Hepatocyte (in vitro differentiated cells): ENCODE results near the gene XYLB. TPM values are rescaled to one million over a fixed set of nuclear protein-coding genes. Genes with fewer than 3 reads are reported as not detected.

Source experiments
- DNase-seq: peaks from one replicate; pipeline ENCODE4 v3.0.0-alpha.2; 2016; ENCODE audit warnings: low spot score
- H2AFZ ChIP-seq: fragments of 200-600 bp; sonication (generic); 2 replicates; pipeline ENCODE4 v1.6.0; 2016; ENCODE audit warnings: antibody characterized with exemption, mild to moderate bottlenecking
- H3K27ac ChIP-seq: fragments of 200-600 bp; sonication (generic); 2 replicates; pipeline ENCODE4 v1.5.1; 2016; ENCODE audit warnings: mild to moderate bottlenecking
- H3K27me3 ChIP-seq: fragments of 200-600 bp; sonication (generic); 2 replicates; pipeline ENCODE4 v1.6.1; 2016
- H3K36me3 ChIP-seq: fragments of 200-600 bp; sonication (generic); replicated peaks from 2 replicates; pipeline ENCODE4 v1.5.1; 2016; ENCODE audit warnings: low read depth; ENCODE audit not compliant: insufficient read depth
- H3K4me1 ChIP-seq: fragments of 200-600 bp; sonication (generic); 2 replicates; pipeline ENCODE4 v1.5.1; 2016; ENCODE audit warnings: mild to moderate bottlenecking, moderate library complexity; ENCODE audit not compliant: insufficient read depth
- H3K4me2 ChIP-seq: fragments of 200-600 bp; sonication (generic); 2 replicates; pipeline ENCODE4 v1.6.0; 2016
- H3K4me3 ChIP-seq: fragments of 200-600 bp; sonication (generic); 2 replicates; pipeline ENCODE4 v1.5.1; 2016; ENCODE audit warnings: mild to moderate bottlenecking
- H3K79me2 ChIP-seq: fragments of 200-600 bp; sonication (generic); 2 replicates; pipeline ENCODE4 v1.6.0; 2017; ENCODE audit warnings: mild to moderate bottlenecking
- H3K9me2 ChIP-seq: fragments of 200-600 bp; sonication (generic); replicated peaks from 2 replicates; pipeline ENCODE4 v1.6.0; 2017; ENCODE audit warnings: mild to moderate bottlenecking; ENCODE audit not compliant: insufficient read depth
- H3K9me3 ChIP-seq: fragments of 200-600 bp; sonication (generic); 2 replicates; pipeline ENCODE4 v1.5.1; 2016; ENCODE audit warnings: low read depth, mild to moderate bottlenecking
- H4K20me1 ChIP-seq: fragments of 200-600 bp; sonication (generic); 2 replicates; pipeline ENCODE4 v1.6.0; 2016; ENCODE audit warnings: mild to moderate bottlenecking; ENCODE audit not compliant: insufficient read depth, poor library complexity, severe bottlenecking
- EZH2 ChIP-seq: fragments of 200-600 bp; sonication (generic); IDR thresholded peaks from 2 replicates; pipeline ENCODE4 v1.6.1; 2016; ENCODE audit warnings: antibody characterized with exemption, mild to moderate bottlenecking, borderline replicate concordance
- EZH2phosphoT487 ChIP-seq: fragments of 200-600 bp; sonication (generic); IDR thresholded peaks from one replicate; pipeline ENCODE4 v1.6.1; 2018; ENCODE audit warnings: antibody characterized with exemption, mild to moderate bottlenecking, low read depth, moderate library complexity; ENCODE audit not compliant: unreplicated experiment, severe bottlenecking
- WGBS: methylation state at CpG from one replicate; pipeline ENCODE4 v1.1.6; 2016; ENCODE audit warnings: low lambda C conversion rate; ENCODE audit errors: missing lambda C conversion rate; 5-methylcytosine and 5-hydroxymethylcytosine counted together
- polyA plus RNA-seq: library from polyadenylated mRNA; unstranded; fragments of >200 nt; fragmentation: Nextera tagmentation; extraction: Ambion mirVana; gene quantifications from 2 replicates; pipeline ENCODE4 v1.2.1, GENCODE V29; 2016
- total RNA-seq: library from RNA; depleted of rRNA; stranded (reverse); fragments of >200 nt; gene quantifications from 2 replicates; pipeline ENCODE4 v1.2.3, GENCODE V29; 2014
- TF ChIP-seq, protein P1 (sequence below): fragments of 200-600 bp; sonication (generic); IDR thresholded peaks from 2 replicates; pipeline ENCODE4 v1.5.1; 2016; ENCODE audit warnings: antibody characterized with exemption, mild to moderate bottlenecking; ENCODE audit not compliant: poor library complexity

The XYLB gene
- total and polyA plus RNA-seq, 2 experiments from 2014 or later = 8.2 to 12.5 TPM

DNA sequence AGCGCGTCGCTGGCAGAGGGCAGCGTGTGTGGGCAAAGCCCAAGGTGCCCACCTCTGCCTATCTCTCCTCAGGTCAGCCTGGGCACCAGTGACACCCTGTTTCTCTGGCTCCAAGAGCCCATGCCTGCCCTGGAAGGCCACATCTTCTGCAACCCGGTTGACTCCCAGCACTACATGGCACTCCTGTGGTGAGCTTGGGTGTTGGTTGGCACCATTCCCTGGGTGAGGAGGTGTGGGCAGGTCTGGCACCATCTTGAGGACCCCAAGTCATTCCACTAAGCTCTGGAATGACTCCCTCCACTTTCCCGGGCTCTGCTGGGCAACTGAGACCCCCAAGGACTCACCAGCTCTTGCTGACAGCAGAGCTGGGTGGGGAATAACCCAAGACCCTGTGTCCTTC is 28.5 kb downstream of the XYLB start:
- Histone ChIP-seq H3K27me3 (no peaks in the 10 kb centered on the region), H3K36me3 (no peaks in the 10 kb centered on the region), H3K9me2 (no peaks in the 10 kb centered on the region), H3K4me2 (no peak overlapping the region), H3K4me3 (no peak overlapping the region), H3K4me1 (no peaks in the 10 kb centered on the region), H3K9me3 (no peaks in the 10 kb centered on the region), H3K79me2 (no peaks in the 10 kb centered on the region), H3K27ac (no peak overlapping the region), H4K20me1 (no peaks in the 10 kb centered on the region), H2AFZ (no peak overlapping the region)
- no peak for TF ChIP-seq EZH2
- TF ChIP-seq EZH2phosphoT487 = no peak
- TF ChIP-seq, protein P1, sequence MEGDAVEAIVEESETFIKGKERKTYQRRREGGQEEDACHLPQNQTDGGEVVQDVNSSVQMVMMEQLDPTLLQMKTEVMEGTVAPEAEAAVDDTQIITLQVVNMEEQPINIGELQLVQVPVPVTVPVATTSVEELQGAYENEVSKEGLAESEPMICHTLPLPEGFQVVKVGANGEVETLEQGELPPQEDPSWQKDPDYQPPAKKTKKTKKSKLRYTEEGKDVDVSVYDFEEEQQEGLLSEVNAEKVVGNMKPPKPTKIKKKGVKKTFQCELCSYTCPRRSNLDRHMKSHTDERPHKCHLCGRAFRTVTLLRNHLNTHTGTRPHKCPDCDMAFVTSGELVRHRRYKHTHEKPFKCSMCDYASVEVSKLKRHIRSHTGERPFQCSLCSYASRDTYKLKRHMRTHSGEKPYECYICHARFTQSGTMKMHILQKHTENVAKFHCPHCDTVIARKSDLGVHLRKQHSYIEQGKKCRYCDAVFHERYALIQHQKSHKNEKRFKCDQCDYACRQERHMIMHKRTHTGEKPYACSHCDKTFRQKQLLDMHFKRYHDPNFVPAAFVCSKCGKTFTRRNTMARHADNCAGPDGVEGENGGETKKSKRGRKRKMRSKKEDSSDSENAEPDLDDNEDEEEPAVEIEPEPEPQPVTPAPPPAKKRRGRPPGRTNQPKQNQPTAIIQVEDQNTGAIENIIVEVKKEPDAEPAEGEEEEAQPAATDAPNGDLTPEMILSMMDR = no peak
- no peak for DNase-seq
- WGBS = 97% methylated on average over 6 of the region's 6 CpGs

DNA sequence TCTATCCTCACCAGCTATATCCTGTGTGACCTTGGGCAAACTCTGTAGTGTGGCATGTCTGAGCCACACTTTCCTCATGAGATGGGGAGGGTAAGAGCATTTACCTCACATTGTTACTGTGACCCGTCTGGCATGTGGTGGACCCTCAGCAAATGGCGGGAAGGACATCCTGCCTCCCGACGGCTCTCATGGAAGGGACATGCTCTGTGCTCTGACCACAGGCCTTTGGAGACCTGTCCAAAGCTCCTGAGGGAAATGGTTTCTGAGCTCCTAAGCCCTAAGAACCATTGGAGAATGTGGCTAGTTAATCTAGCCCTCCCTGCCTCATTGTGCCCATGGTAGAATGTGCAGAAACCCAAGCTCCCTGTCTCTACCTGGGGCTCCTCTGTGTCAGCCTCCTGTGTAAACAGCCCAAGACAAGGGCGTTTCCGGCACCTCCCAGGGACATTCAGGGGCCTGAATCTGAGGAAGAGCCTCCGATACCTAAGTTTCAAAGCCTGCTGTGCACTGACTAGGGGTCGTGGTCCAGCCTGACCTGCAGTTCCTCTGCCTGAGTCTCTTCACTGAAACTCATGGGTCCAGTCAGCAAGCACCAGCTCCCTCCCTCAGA is 29.0 kb downstream of the XYLB start:
- WGBS = 90% methylated on average over 8 of the region's 8 CpGs
- Histone ChIP-seq H3K27me3 (no peaks in the 10 kb centered on the region), H3K4me3 (no peak overlapping the region), H2AFZ (no peak overlapping the region), H3K9me2 (no peaks in the 10 kb centered on the region), H3K36me3 (no peaks in the 10 kb centered on the region), H3K79me2 (no peaks in the 10 kb centered on the region), H3K4me1 (no peaks in the 10 kb centered on the region), H3K4me2 (no peak overlapping the region), H3K27ac (no peak overlapping the region), H4K20me1 (no peaks in the 10 kb centered on the region), H3K9me3 (no peaks in the 10 kb centered on the region)
- no peak for DNase-seq
- TF ChIP-seq, protein P1 = no peak
- TF ChIP-seq EZH2 (no peak), EZH2phosphoT487 (no peak)

DNA sequence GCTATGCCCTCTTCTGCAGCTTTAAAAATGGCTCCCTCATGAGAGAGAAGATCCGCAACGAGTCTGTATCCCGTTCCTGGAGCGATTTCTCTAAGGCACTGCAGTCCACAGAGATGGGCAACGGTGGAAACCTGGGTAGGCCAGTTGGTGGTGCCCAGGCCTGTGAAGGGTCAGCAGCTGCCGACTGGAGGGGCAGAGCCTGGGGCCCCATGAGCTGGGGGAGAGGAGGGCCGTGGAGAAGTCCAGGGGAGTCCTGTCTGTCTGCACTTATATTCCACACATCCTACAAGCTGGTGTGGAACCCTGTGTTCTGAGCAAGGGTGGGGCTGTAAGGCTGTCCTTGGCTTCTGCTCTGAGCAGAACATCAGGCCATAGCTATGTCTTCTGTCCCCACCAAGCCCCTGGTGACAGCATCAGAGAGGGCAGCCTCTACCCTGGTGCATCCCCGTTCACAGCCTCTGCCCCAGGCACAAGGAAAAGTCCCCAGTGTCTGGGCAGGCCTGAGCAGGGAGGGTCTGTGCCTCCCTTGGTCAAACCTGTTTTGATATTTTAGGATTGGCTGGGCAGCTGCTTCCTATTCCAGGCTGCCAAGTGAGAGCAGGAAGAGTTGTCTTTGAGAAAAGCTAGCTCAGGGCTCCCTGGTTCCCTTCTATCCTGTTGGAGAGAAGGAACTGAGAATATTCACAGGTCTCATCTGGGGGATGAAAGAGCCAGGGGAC is 29.7 kb downstream of the XYLB start:
- no peak overlapping the region for H3K27ac ChIP-seq
- H2AFZ ChIP-seq = no peak overlapping the region
- H3K4me2 ChIP-seq = no peak overlapping the region
- no peaks in the 10 kb centered on the region for H3K79me2 ChIP-seq
- no peaks in the 10 kb centered on the region for H3K36me3 ChIP-seq
- no peaks in the 10 kb centered on the region for H3K27me3 ChIP-seq
- 94% methylated on average over 8 of the region's 8 CpGs for WGBS
- no peak overlapping the region for H3K4me3 ChIP-seq
- TF ChIP-seq EZH2phosphoT487 (no peak), EZH2 (no peak)
- TF ChIP-seq, protein P1 = no peak
- DNase-seq = no peak
- H3K9me2 ChIP-seq = no peaks in the 10 kb centered on the region
- H4K20me1 ChIP-seq = no peaks in the 10 kb centered on the region
- no peaks in the 10 kb centered on the region for H3K9me3 ChIP-seq
- H3K4me1 ChIP-seq = no peaks in the 10 kb centered on the region
